Heart right ventricle (tissue), 16 donors: ENCODE results near the gene EXOC2. TPM values are rescaled to one million over a fixed set of nuclear protein-coding genes. Genes with fewer than 3 reads are reported as not detected.

Source experiments
- ATAC-seq, 8 donors: fragments of 200-7000 bp; cut with Tn5 transposase; one replicate each; pipeline ENCODE4 v1.9.1; 2020; ENCODE audit warnings: mild to moderate bottlenecking in 8 of 8, moderate library complexity in 8 of 8, moderate number of reproducible peaks in 1 of 8
- DNase-seq, 2 donors: peaks; one replicate each; pipeline ENCODE4 v3.0.0-alpha.2; 2020
- H3K27ac ChIP-seq, 10 donors: fragments of 200-600 bp; sonication (generic) in 2 of 10; one replicate each; pipeline versions ENCODE4 v1.5.0 to v1.8.0; 2020 to 2022; ENCODE audit warnings: mild to moderate bottlenecking in 3 of 10
- H3K27me3 ChIP-seq, 7 donors: fragments of 200-600 bp; one replicate each; pipeline ENCODE4 v1.8.0; 2021 to 2022; ENCODE audit warnings: mild to moderate bottlenecking in 2 of 7
- H3K36me3 ChIP-seq, 9 donors: fragments of 200-600 bp; sonication (generic) in 1 of 9; one replicate each; pipeline versions ENCODE4 v1.5.0 to v1.8.0; 2020 to 2022; ENCODE audit warnings: mild to moderate bottlenecking in 2 of 9
- H3K4me1 ChIP-seq, 9 donors: fragments of 200-600 bp; sonication (generic) in 1 of 9; one replicate each; pipeline versions ENCODE4 v1.5.0 to v1.8.0; 2020 to 2022; ENCODE audit warnings: mild to moderate bottlenecking in 4 of 9
- H3K4me3 ChIP-seq, 10 donors: fragments of 200-600 bp; sonication (generic) in 2 of 10; one replicate each; pipeline versions ENCODE4 v1.5.0 to v1.8.0; 2020 to 2022; ENCODE audit warnings: mild to moderate bottlenecking in 7 of 10, moderate library complexity in 2 of 10
- H3K9me3 ChIP-seq, 11 donors: fragments of 200-600 bp in 10 of 11; sonication (generic) in 2 of 11; one replicate each; pipeline versions ENCODE4 v1.5.0 to v1.8.0; 2013 to 2022; ENCODE audit warnings: mild to moderate bottlenecking in 2 of 11, control low read depth in 1 of 11, moderate library complexity in 1 of 11
- CTCF ChIP-seq, 9 donors: fragments of 200-600 bp; sonication (generic) in 2 of 9; IDR thresholded peaks; one replicate each; pipeline versions ENCODE4 v1.5.0 to v1.8.0; 2021 to 2022; ENCODE audit warnings: antibody characterized with exemption in 9 of 9, mild to moderate bottlenecking in 5 of 9, moderate library complexity in 1 of 9
- WGBS, 2 donors: extraction: QIAGEN DNeasy Blood & Tissue Kit; methylation state at CpG; one replicate each; pipeline ENCODE4 v1.1.7; 2013; ENCODE audit warnings: inconsistent platforms in 1 of 2; 5-methylcytosine and 5-hydroxymethylcytosine counted together
- intact Hi-C, 10 donors: fragments of 100-400 bp; cut with DNase I; formaldehyde crosslinking; loops; one replicate each; pipeline versions ENCODE4 v1.11.1 to v1.14.2; 2022
- polyA plus RNA-seq, 2 donors: library from polyadenylated mRNA; stranded (reverse); fragments of 200-250 nt; gene quantifications; one replicate each; pipeline ENCODE4 v1.2.3, GENCODE V29; 2013
- total RNA-seq, 10 donors: library from RNA; stranded (reverse); fragmentation: NEBNext Ultra II Directional in 3 of 10; extraction: Animal tissue kit (Norgen Biotek cat#: 25700) in 3 of 10; gene quantifications; one replicate each; pipeline versions ENCODE4 v1.2.1 to v1.2.4, GENCODE V29; 2021 to 2023
- donor health status: Arrhythmogenic right ventricular cardiomyopathy.
- donor health status: ischemic (EF 13 %, LVEDD 7.1; RV severe dilation, severe dysfunction).
- donor health status: healthy with polysubstance abuse.
- donor health status: DM: no; HTN: yes; CAD: no.
- donor health status: DM: no; HTN: no; CAD: no.
- donor health status: ischemic (EF 25% LVEDD 6.9; RV normal size, moderate dysfunction).
- donor health status: ischemic (EF 25% LVEDD 5.7; RV mildly dilated, moderate dysfunction).
- donor health status: healthy.
- donor health status: DM: yes; HTN: yes; CAD: no.
- donor health status: Ischemic cardiomyopathy.
- donor health status: ischemic (EF 35%, LVEDD 5.7; RV mildly dilated, moderate dysfunction).
- donor health status: nonischemic (EF 11% LVEDD 7.7; RV severe dilation, severe dysfunction).
- donor health status: DM: yes; HTN: yes; CAD: no.
- donor health status: PGD.
- donor health status: ischemic (EF 29% LVEDD 5.4; RV normal size, mild dysfunction).
- donor health status: nonischemic (EF 23%, LVEDD 6.1; RV moderate dilation, normal function).

Gene EXOC2
- total and polyA plus RNA-seq, 12 donors = 4.0 to 18.4 (median 12.9) TPM

- 65 to 68% methylated on average over 4 of the region's 4 CpGs for whole genome bisulfite sequencing, 2 donors
Observed at GRCh38 chr6:705047-705446, 12.1 kb upstream of the EXOC2 start.

GRCh38 chr6:704046-704445 lies 11.1 kb upstream of the EXOC2 start:
- peaks cover 0 to 11% (median 0%) of the 10 kb centered on the region in 7 donors for H3K27me3 ChIP-seq
- H3K4me1 ChIP-seq = no peaks in the 10 kb centered on the region
- H3K9me3 ChIP-seq = no peaks in the 10 kb centered on the region
- intact Hi-C loops = no loop called here
- 88 to 90% methylated on average over 6 of the region's 6 CpGs for WGBS, 2 donors
- no peak for ATAC-seq
- DNase-seq = no peak
- TF ChIP-seq CTCF (IDR thresholded peaks at IDR 0.05) = no peak
- no peak overlapping the region for H3K27ac ChIP-seq
- H3K4me3 ChIP-seq = no peak overlapping the region
- no peaks in the 10 kb centered on the region for H3K36me3 ChIP-seq

More at GRCh38 chr6:705047-705446, 12.1 kb upstream of the EXOC2 start:
- DNase-seq (no peak), ATAC-seq (no peak)
- Histone ChIP-seq H3K4me3 (no peak overlapping the region), H3K9me3 (no peaks in the 10 kb centered on the region), H3K4me1 (peaks cover 0 to 3% (median 1%) of the 10 kb centered on the region in 9 donors), H3K27ac (no peak overlapping the region), H3K36me3 (no peaks in the 10 kb centered on the region), H3K27me3 (peaks cover 0 to 11% (median 0%) of the 10 kb centered on the region in 7 donors)
- intact Hi-C loops = no loop called here
- TF ChIP-seq CTCF (IDR thresholded peaks at IDR 0.05) = no peak

- Histone ChIP-seq H3K27ac (no peak overlapping the region), H3K27me3 (peaks cover 0 to 11% (median 0%) of the 10 kb centered on the region in 7 donors), H3K4me3 (no peak overlapping the region), H3K9me3 (no peaks in the 10 kb centered on the region), H3K4me1 (no peaks in the 10 kb centered on the region), H3K36me3 (no peaks in the 10 kb centered on the region)
- DNase-seq (no peak), ATAC-seq (no peak)
- intact Hi-C loops = no loop called here
- no peak for TF ChIP-seq CTCF (IDR thresholded peaks at IDR 0.05)
- 73 to 85% methylated on average over 3 of the region's 3 CpGs for WGBS, 2 donors
Observed at GRCh38 chr6:703552-703951, 10.6 kb upstream of the EXOC2 start.

GRCh38 chr6:701700-702479 lies 9.0 kb upstream of the EXOC2 start:
- 68 to 73% methylated on average over 11 of the region's 11 CpGs for WGBS, 2 donors
- ATAC-seq (no peak), DNase-seq (no peak)
- Histone ChIP-seq H3K4me1 (no peaks in the 10 kb centered on the region), H3K9me3 (no peaks in the 10 kb centered on the region), H3K27ac (no peak overlapping the region), H3K36me3 (no peaks in the 10 kb centered on the region), H3K4me3 (no peak overlapping the region), H3K27me3 (peaks cover 0 to 7% (median 0%) of the 10 kb centered on the region in 7 donors)
- TF ChIP-seq CTCF (IDR thresholded peaks at IDR 0.05) = no peak
- intact Hi-C loops = no loop called here
